Fibroblast of the aortic adventitia (primary cell): ENCODE data around the gene TMEM207. TPM values are rescaled to one million over a fixed set of nuclear protein-coding genes. Genes with fewer than 3 reads are reported as not detected.

Experiments
- DNase-seq: peaks from one replicate; pipeline ENCODE4 v3.0.0-alpha.2; 2010; ENCODE audit warnings: low read depth
- H3K4me3 ChIP-seq: 2 replicates; pipeline ENCODE4 v1.5.1; 2011; ENCODE audit warnings: low read depth, mild to moderate bottlenecking, control low read depth, low read length, moderate library complexity
- CTCF ChIP-seq: IDR thresholded peaks from 2 replicates; pipeline ENCODE4 v1.5.1; 2011; ENCODE audit warnings: mild to moderate bottlenecking, low read length, control low read depth, inconsistent platforms; ENCODE audit not compliant: insufficient read depth
- total RNA-seq: library from RNA; depleted of rRNA; stranded (reverse); fragments of >200 nt; gene quantifications from 2 replicates; pipeline ENCODE4 v1.2.3, GENCODE V29; 2012; ENCODE audit warnings: low replicate concordance

Gene TMEM207
- total RNA-seq, 1 donor, result not detected

- no peak for DNase-seq
- H3K4me3 ChIP-seq, result no peak overlapping the region
- no peak for TF ChIP-seq CTCF
These were observed 23.9 kb downstream of the TMEM207 start for GRCh38 chr3:190425833-190426232.

GRCh38 chr3:190424478-190425439 lies 24.9 kb downstream of the TMEM207 start:
- H3K4me3 ChIP-seq, result no peak overlapping the region
- peak; percentile 69 for TF ChIP-seq CTCF
- peak; percentile 85 for DNase-seq

- H3K4me3 ChIP-seq, result no peak overlapping the region
- DNase-seq, result no peak
- TF ChIP-seq CTCF, result no peak
These were observed 25.6 kb downstream of the TMEM207 start for GRCh38 chr3:190424108-190424477.

GRCh38 chr3:190414297-190414696 lies 35.4 kb downstream of the TMEM207 start:
- no peak for TF ChIP-seq CTCF
- no peak overlapping the region for H3K4me3 ChIP-seq
- DNase-seq, result no peak

- no peak for TF ChIP-seq CTCF
- no peak for DNase-seq
- no peak overlapping the region for H3K4me3 ChIP-seq
These were observed 45.0 kb downstream of the TMEM207 start for GRCh38 chr3:190404715-190405114.

GRCh38 chr3:190401963-190402362 lies 47.7 kb downstream of the TMEM207 start:
- no peak overlapping the region for H3K4me3 ChIP-seq
- TF ChIP-seq CTCF, result no peak
- DNase-seq, result no peak
